ENCODE data around the gene YIF1A.
"Not testable (repeated sequence)": the region's sequence is repeated elsewhere in the genome, so short reads cannot be mapped to it uniquely, and the experiment has no call there.

Gene YIF1A

DNA sequence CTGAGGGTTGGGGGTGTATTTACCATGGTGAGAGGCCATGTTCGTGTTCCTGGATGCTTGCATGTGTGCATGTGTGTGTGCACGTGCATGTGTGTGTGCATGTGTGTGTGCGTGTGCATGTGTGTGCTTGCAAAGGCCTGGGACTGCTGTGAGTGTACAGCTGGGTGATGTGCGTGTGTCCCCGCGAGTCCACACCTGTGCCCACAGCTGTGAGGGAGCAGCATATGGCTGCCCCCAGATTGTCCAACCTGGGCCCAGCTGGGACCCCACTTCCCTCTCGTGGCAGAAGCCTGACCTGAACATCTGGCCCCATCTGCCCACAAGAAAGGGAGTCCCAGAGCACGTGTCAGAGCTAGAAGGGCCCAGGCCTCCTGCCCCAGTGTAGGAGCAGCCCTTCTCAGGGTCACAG lies 36.3 kb upstream of the YIF1A start:
- DNase-seq, result no peak

DNA sequence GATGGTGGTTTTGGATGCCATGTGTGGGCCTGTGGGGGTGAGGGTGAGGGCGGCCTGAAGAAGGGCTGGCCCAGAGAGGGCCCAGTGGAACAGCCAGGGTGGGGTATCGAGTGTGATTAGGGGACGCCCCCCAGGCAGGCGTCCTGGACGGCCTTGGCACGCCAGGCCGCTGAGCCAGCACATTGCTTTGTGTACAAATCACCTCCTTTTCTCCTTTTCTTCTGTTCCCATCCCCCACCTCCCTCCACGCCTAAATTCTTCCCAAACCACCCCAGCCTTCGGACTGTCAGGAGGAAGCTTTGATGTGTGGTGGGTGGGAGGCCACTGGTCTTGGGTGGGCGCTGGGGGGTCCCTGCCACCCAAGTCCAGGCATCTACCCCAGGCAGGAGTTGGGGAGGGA lies 35.7 kb upstream of the YIF1A start:
- DNase-seq, result no peak

DNA sequence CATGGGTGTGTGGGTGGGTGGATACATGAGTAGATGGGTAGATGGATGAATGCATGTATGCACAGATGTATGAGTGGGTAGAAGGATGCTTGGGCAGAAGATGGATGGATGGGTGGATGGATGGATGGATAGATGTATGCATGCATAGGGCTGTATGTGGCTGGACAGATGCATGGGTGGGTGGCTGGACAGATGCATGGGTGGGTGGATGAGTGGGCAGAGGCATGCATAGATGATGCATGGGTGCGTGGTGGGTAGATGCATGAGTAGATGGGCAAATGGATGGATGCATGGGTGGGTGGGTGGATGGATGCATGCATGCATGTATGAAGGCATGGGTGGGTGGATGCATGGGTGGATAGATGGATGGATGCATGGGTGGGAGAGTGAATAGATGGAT lies 34.7 kb upstream of the YIF1A start:
- DNase-seq, result no peak

DNA sequence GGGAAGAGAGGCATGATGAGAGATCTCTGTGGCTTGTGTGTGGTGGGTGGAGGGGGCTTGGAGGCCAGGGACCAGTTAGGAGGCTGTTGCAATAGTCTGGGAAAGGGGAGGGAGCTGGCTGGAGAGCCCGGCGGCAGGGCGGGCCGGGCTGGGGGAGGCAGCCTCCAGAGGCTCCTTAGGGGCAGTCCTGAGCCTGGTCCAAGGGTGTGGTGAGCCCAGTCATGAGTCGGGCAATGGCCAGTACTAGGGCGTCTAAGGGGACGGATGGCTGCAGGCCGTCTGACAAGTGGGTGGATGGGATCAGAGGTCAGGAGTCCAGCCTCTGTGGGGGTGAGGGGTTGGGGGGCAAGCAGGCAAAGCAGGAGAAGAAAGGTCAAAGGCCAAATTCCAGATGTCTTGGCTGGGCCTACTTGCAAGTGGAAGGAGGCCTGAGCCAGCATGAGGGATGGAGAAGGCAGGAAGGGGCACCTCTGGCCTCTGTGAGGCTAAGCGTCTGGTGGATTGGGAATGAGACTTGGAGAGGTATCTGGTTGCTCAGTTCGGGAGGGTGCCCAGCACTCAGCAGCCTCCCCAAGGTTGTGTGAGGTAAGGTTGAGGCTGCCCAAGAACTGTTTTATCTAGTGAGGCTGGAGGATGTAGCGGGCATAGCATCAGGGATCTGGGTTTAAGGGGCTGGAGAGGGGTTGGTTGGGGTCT lies 33.9 kb upstream of the YIF1A start:
- DNase-seq, result no peak

DNA sequence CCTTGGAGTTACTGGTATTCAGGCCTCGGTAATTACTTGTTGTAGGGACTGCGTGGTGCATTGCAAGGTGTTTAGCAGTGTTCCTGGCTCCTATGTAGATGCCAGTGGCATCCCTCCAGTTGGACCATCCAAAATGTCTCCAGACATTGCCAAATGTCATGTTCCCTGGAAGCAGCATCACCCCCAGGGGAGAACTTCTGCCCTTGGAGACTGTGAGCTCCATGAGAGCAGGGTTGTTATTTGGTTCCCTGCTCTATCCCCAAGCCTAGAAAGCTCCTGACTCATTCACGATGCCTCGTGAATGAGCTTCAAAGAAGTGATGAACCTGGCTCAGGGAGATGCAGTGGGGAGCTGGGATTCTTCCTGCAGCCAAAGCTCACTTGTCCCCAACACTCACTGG lies 32.7 kb upstream of the YIF1A start:
- no peak for DNase-seq

DNA sequence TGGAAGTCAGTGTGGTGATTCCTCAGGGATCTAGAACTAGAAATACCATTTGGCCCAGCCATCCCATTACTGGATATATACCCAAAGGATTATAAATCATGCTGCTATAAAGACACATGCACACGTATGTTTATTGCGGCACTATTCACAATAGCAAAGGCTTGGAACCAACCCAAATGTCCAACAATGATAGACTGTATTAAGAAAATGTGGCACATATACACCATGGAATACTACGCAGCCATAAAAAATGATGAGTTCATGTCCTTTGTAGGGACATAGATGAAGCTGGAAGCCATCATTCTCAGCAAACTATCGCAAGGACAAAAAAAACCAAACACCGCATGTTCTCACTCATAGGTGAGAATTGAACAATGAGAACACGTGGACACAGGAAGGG lies 31.8 kb upstream of the YIF1A start:
- not testable (repeated sequence) for DNase-seq

DNA sequence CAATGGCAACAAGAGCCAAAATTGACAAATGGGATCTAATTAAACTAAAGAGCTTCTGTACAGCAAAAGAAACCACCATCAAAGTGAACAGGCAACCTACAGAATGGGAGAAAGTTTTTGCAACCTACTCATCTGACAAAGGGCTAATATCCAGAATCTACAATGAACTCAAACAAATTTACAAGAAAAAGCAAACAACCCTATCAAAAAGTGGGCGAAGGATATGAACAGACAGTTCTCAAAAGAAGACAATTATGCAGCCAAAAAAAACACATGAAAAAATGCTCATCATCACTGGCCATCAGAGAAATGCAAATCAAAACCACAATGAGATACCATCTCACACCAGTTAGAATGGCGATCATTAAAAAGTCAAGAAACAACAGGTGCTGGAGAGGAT lies 31.3 kb upstream of the YIF1A start:
- DNase-seq, result not testable (repeated sequence)

DNA sequence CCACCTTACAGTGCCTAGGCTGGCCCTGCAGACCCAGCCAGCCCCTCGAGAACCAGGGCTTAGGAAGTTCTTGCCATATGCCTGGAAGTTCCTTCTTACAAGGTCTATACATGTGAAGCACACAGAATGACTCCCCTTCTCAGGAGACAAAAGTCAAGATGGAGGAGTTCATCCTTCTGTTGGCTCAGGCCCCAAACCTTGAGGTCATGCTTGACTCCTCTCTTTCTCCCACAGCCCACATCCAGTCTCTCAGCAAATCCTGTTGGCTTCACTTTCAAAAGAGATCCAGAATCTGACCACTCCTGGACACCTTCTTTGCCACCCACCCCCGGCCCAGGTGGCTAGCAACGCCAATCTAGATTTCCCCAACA lies 29.6 kb upstream of the YIF1A start:
- no peak for DNase-seq

DNA sequence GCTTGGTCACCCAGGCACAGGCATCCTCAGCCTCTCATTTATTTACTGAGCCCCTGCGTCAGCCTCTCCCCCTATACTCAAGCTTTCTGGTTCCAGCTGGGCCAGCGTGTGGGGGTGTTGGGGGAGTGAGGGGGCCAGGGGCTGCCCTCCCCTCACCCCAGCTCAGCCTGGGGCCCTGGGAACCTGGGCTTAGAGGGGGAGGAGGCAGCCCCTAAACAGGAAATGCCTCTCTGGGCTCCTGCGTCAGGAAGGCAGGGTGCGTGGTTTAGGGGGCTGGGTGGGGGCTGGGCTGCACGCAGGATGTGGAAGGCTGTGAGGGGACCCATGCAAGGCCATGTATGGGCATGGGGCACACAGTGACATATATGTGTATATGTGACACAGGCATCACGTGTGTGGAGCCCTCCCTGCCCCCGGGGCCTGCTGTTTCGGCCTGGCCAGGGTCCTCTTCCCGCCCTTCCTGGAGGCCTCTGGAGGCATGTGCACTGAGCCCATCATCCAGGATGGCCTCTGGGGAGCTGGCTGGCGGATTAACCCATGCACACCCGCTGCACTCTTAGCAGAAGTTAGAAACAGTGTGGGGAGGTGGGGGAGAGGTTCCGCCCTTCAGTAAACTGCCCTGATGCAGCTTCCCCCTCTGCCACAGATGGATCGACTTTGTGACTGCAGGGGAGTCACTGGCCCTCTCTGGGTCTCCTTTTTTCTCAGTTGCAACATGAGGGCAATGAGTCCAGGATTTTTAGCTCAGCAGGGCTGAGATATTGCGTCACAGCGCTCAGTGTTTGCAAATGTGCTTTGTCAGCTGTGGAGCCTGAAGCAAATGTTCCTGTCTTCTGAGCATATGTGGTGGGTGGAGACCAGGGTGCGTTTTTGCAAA lies 29.0 kb upstream of the YIF1A start:
- DNase-seq, result peak; percentile 71

DNA sequence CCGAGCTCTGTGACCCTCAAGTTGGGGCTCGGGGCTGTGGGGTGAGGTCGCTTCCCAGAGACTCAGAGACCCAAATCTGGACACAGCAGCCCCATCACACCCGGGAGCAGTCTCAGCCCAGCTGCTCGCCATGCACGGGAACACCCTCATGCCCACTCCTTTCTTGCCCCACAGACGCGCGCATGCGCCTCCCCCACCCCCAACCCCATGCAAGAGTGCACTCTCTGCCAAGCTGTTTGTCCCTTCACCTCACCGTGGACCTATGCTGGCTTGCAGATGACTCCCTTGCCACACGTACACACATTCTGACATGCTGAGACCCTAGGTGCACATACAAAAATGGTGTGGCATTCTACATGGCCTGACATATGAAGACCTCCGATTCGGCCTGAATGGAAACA lies 28.4 kb upstream of the YIF1A start:
- peak; percentile 53 for DNase-seq

DNA sequence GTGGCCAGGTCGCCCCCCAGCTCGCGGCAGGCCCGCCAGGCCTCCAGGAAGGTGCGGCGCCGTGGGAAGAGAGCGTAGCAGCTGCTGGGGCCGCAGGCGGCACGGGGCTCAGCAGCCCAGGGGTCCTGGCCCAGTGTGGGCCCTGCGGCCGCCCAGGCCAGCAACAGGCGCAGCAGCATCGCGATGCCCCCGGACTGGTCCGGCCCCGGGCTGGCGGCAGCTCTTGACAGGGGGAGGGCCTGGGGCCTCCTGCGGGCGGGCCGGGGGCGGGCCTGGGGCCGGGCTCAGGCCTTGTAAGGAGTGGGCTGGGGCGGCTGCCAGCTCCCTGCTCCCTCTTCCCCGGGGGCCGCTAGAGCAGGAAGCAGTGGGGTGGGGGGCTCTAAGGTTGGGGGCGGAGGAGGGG lies 27.9 kb upstream of the YIF1A start, which contains the start of gene CD248:
Gene CD248, minus strand, starts transcription at position 196 of the 403 bp plus-strand sequence. Its CDS starts 17 bp downstream, at position 179.
- DNase-seq, result peak; percentile 46

DNA sequence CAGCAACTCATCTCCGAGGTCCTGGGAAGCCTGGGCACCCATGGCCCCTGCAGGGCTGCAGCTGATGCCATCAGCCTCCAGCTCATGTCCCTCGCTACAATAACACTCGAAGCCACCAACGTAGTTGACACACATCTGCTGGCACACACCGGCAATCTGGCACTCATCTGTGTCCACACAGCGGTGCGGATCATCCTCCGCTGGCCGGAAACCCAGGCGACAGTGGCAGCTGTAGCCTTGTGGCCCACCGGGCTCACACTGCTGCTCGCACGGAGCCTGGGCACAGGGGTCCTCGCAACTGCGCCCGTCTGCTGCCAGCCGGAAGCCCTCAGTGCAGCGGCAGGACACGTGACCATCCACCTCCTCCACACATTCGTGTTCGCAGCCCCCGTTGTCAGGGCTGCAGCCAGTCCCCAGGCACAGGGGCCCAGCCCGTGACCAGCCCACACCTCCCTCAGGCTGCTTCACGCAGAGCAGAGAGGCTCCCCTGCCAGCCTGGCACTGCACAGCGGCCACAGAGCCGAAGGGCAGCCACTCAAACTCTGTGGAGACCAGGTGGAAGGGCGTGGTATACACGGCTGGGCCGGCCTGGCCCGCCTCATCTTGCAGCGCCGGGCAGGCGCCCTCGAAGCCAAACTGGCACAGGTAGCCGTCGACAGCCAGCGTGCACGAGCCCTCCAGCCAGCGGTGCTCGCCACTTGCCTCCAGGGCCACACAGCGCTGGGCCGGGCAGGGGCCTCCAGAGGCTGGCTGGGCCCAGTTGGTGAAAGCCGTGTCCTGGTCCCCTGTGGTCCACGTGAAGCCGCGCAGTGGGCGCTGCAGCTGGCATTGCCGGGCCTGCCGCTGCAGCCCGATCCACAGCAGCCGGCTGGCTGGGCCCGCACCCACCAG lies 27.2 kb upstream of the YIF1A start:
- DNase-seq, result no peak

DNA sequence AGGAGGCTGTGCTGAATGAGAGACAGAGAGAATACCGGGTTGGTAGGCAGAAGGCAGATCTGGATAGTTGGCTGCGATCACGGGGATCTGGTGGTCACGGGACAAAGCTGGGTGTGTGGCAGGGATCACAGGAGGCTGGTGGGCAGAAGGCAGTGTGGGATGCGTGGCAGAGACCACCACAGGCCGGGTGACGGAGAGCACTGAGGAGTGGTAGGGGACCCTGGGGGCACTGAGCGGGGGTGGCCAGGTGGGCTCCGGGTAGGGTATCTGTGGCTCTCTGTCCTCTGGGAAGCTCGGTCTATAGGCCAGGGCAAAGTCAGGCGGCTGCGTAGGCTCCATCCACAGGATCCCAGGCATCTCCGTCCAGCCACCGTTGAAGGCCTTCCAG lies 26.5 kb upstream of the YIF1A start:
- no peak for DNase-seq

DNA sequence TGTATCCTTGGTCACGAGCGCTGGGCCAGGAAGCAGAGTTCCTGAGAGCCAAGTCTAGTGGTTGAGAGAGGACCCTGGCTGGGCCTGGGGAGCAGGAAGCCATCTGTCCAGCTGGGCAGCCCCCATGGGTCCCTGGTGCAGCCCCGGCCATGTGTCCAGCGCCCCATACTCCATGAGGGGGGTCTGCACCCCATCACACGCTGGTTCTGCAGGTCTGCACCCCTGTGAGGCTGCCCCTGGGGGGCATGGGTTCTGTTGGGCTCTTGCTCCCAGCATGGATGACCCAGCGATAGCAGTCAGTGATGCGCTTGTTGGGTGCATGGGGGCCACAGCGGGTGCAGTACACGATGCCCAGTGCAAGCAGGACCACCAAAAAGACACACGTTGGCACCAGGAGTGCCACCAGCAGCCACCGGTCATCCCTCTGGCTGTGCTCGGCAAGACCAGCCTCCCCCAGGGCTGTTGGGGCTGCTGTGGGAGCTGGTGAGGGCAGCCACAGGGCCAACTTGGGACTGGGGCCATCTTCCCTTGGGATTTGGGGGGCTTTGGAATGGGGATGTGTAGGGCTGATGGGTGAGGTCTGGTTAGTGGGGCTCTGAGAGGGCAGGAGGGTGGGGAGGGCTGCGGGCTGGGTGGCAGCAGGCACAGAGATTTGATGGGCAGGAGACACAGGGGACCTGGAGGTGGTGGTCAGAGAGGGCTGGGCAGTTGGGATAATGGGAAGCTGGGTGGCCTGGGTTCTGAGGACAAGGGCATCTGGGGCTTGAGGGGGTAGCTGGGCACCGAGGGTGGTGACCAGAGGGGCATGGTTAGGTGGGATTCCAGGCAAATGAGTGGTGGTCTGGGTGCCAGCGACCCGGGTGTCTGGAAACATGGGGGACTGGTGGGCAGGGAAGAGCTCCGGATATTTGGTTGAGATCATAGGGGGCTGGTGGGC lies 25.9 kb upstream of the YIF1A start:
- no peak for DNase-seq

DNA sequence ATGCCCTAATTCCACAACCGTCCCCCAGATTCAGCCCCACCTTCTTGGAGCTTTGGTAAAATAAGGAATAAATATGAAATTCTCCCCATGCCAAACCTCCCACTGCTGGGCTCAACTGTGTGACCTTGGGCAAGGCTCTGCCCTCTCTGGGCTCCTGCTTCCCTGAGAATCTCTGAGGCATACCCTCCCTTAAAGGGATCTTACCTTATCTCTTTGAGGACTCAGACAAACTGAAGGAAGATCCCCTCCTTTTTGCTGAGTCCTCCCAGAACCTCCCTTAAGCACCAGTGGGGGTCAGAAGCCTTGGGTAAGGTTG lies 25.2 kb upstream of the YIF1A start:
- no peak for DNase-seq

DNA sequence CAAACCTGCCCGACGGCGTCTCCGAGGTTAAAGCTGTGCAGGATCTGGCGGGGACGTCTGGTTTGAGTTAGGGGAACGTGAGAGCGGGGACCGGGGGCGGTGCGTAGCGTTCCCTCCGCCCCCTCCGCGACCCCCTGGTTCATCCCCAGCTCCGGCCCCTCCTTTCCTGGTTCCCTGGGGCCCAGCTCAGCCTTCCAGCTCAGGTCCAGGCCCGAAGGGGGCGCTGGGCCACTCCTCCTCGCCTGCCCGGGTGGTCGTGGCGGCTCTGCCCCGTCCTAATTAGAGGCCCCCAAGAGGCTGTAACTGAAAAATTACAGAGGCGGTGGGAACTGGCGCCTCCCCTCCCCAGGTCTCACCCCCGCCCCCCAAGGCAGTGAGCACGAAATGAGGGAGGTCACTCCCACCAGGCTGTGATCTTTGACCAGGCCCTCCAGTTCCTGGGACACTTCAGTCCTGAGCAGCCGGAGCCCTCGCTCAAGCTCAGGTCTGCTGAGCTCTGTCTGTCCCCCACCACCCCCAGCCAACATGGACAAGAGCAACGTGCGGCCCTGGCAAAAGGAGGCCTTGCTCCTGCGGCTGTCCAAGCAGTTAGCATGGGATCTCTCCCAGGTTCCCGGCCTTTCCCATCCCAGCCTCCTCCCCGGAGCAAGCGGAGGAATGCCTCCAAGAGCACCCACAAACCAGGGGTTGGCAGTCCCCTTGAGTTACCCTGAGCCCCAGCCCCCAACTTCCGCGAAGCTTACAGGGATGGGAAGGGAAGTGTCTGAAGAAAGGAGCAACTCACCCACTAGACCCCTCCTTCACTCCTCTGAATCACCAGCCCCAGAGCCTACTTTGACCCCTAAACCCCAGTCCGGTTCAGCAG lies 24.6 kb upstream of the YIF1A start:
- DNase-seq, result no peak

DNA sequence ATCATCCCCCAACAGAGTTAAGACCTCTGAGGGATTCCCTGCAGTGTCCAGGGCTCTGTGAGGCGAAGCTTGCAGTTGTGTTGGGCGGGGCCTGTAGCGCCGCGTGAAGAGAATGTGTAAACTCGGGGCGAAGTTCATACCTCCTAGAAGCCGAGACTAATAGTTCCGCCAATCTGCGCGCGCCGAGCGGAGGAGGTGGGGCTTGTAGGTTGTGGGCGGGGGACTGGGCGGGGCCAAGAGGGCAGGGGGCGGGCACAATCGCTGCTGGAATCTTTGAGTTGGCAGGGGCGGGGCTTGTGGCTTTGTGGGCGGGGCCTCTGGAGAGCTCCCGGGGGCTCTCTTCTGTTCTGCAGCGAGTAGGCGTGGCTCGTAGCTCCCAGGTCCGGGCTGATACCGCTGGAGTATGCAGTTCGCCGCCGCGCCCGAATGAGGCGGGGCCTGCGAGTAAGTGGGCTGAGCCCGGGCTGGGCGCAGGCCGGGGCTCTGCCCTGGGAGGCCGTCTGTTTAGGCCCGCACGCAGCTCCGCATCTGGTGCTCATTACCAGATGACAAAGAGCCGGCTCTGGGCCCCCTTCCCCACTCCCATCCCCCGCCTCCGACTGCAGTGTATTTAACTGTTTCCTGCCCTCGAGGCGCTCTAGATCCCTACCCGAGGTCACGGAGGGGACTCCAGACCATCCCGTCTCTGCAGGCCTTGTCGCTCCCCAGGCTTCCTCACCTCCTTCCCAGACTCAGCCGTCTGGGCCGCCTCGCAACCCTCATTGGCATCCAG lies 23.8 kb upstream of the YIF1A start:
- DNase-seq, result peak; percentile 100

DNA sequence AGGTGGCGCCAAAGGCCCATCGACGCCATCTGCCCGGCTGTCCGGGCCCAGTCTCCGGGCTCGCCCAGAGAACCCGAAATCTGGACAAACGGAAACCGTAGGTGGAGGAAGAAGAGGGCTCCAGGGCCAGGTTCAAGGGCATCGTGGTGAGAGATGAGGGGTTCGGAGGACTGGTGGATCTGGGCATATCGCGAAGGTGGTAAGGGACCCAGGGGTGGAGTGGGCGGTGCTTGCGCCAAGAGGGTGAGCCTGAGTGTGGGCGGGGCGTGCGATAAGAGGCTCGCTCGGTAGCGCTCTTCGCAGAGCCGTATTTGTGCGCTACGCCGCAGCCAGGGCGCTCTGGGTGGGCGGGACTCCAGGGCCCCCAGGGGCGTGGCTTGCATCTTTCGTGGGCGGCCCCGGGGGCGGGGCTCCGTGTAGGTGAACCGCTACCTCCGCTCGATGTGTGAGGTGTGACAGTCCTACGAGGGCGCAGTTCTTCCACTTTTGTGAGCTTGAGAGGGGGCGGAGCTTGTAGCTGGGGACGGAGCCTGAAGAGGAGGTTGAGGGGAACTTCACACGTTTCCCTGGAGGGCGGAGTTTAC lies 23.1 kb upstream of the YIF1A start:
- DNase-seq, result peak; percentile 98

DNA sequence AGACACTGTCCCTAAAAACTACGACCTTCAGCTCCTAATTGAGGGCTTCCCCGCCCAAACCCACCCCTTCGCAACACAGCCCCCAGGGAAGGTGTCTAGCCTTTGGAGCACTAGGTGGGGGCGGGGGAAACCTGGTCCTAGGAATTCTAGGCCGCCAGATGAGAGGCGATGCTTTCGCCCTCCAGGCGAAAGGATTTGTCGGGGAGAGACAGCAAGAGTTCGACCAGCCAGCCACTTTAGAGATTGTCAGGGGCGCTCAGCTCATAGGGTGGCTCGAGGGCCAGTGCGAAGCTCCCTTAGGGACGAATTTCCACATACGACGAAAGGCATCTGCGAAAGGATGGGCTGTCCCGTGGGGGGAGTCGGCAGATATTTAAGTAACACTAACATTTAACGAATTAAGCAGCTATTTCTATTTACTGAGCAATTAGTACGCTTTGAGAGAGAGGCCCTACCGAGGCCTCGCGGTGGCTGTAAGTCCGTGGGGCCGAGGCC lies 22.6 kb upstream of the YIF1A start:
- no peak for DNase-seq
